Measurements from ENCODE around the gene PYGM.

Gene PYGM

GRCh38 chr11:64735725-64736259 lies 24.0 kb downstream of the PYGM start:
- no peak for DNase-seq (ENCODE audit: low read depth)

GRCh38 chr11:64734811-64735724 lies 24.7 kb downstream of the PYGM start:
- no peak for DNase-seq (ENCODE audit: low read depth)

DNA sequence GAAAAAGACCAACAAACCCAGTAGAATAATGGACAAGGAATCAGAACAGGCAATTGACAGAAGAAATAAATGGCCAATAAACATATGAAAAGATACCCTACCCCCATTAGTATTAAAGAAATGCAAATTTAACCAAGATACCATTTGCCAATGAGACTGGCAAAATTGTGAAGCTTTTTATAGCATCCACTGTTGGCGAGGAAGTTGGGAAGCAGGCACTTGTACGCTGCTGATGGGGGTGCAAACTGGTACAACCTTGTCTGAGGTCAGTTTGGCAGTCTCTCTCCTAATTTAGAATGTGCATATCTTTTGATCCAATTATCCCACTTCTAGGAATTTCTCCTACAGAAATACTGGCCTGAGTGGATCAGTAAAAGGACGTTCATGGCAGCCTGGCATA lies 28.2 kb downstream of the PYGM start:
- DNase-seq (ENCODE audit: low read depth): no peak

GRCh38 chr11:64729851-64730382 lies 29.9 kb downstream of the PYGM start:
- DNase-seq (ENCODE audit: low read depth): no peak

- DNase-seq (ENCODE audit: low read depth): no peak
Measured at GRCh38 chr11:64728757-64729365, 30.9 kb downstream of the PYGM start.

DNA sequence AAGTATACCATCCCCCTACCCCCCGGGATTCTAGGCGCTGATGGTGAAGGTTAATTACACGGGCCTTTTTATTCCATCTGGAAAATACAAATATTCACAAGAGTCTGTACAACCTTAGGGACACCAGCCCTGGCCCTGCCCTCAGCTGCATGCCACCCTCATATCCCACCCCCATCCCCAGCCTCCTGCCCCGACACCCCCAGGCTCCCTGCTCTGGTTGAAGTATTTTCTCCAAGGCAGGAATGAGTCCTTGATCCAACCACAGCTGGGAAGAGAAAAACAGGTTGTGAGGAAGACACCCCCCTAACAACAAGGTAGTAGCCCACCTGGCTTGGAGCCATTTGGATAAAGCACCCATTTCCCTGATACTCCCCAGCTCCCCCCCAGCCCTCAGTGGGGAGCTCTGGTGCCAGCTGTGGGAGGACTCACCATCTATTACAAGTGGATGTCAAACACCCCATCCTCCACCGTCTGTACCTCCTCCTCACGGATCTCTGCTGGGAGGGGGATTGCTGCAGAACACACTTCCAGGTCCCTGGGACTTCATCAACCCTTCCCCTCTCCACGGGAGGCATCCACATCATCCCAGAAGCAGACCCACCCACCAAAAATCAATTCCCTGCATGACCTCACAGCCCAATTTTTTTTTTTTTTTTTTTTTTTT lies 32.8 kb downstream of the PYGM start:
- no peak for DNase-seq (ENCODE audit: low read depth)

- DNase-seq (ENCODE audit: low read depth): no peak
Measured at GRCh38 chr11:64726211-64726641, 33.5 kb downstream of the PYGM start.

- no peak for DNase-seq (ENCODE audit: low read depth)
Measured at GRCh38 chr11:64724863-64725532, 34.8 kb downstream of the PYGM start.

GRCh38 chr11:64723907-64724862 lies 35.6 kb downstream of the PYGM start:
- DNase-seq (ENCODE audit: low read depth): no peak

DNA sequence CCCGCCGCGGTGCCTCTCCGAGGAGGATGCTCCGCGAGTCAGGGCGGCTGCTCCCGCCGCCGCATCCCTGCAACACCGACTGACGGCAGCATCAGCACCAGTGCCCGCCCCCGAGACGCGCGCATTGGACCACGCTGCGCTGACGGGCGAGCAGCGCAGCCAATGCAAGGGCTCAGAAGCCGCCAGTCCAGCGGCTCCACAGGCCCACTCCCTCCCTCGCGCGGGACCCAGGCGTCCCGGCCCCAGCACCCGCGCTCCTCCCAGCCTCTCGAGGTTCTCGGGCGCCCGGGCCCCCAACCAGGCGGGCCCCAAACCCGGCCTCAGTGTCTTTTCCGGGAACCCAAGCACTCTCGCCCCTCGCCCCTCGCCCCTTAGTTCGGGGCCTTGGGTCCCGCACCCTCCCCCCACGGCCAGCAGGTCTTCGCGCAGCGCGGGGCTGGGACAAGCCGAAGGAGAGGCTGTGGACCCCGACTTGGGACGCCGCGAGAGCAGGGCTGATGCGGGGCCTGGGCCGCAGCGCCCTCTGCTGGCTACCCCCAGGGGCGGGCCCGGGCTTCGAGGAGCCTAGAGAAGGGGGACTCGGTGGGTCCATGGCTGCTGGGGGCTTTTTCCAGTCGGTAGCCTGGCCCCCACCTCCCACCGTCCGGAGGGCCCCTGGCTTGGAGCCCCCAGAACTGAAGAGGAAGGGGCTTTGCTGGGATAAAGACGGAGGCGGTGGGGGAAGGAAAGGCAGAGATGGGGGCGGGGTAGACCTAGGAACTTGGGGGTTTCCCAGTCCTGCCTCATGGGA lies 36.5 kb downstream of the PYGM start, which contains the start of gene NRXN2:
NRXN2 (minus strand) TSS at position 81 of the 790 bp plus-strand sequence. CDS start 9,498 bp downstream, outside the sequence.
- DNase-seq (ENCODE audit: low read depth): peak; percentile 80

DNA sequence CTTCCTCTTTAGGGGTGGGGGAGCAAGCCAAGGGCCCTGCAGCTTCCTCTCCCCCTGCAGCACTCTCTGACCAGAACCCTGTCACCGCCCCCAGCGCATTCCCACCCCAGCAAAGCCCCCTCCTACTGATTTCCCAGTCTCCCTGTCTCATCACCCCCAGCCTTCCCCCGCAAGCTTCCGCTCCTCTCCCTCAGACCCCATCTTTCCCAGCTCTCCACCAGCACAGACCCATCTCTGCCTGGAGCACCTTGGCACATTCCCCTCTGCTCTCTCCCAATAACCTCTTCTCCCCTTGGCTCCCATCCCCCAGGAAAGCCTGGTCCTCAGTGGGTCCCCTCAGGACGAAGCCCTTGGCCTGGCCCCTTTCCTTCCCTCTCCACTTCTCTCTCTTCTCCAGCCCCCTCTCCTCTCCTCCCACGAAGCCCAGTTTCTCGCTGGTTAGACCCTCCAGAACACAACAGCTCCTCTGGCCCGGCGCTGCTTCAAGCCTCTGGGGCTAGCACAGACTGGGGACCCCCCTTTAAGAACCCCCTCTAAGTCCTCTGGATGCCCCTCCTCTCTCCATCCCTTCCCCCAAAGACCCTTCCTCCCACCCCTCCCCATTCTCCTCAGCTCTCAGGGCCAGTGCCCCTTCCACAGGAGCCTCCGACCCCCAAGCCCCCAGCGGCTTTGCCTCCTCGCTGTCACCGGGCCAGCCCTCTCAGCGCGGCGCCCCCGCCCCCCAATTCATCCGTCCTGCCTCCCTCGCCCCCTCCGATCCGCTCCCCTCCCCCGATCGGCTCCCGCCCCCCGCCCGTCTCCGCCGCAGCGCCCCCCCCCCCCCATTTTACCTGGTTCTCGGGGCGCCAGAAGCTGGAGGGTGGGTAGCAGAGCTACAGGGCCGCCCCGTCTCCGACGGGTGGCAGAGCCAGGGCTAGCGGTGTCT lies 37.4 kb downstream of the PYGM start:
- no peak for DNase-seq (ENCODE audit: low read depth)

DNA sequence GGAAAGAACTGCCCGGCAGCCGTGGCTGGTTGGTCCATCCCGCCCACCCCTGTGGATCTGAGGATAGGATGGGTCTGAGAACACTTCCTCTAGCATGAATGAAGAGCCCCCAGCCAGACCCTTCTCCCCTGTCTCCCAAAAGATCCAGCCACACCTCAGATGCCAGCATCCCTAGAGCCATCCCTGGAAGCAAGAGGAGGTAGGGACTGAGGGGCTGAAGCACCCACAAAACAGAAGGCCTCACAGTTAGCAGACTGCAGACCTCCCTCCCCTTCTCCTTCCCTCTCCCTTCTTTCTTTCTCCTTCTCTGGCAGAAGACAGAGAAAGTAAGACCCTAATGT lies 38.4 kb downstream of the PYGM start:
- DNase-seq (ENCODE audit: low read depth): no peak

DNA sequence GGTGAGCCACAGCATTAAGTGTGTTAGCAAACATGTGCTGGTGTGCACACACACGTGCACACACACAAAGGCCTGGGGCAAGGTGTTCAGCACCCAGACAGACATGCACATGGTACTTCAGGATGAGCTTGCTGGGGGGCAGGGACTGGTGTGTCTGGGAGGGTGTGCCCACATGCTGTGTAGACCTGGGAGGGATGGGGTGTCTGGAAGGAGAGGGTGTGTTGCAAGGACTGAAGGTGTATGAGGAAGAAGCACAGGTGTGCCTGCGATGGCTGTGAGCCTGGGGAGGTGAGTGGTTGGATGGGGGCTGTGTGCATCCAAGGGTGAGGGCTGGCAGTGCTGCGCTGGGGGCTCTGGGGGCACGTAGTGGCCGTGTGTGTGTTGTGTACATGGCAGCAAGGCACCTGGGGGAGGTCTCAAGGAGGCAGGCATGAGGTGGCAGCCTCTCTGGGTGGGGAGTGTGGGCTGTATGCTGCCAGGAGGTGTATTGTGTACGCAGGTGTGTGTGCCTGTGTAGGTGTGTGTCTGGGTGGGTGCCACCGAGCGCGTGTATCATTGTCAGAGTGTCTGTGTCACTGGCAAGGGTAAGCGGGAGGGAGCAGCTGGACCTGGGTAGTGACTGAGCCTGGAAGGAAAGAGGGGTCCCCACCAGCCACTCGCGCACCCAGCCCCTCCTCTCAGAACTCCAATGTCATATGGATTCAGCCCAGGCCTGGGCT lies 39.0 kb downstream of the PYGM start:
- DNase-seq (ENCODE audit: low read depth): no peak

DNA sequence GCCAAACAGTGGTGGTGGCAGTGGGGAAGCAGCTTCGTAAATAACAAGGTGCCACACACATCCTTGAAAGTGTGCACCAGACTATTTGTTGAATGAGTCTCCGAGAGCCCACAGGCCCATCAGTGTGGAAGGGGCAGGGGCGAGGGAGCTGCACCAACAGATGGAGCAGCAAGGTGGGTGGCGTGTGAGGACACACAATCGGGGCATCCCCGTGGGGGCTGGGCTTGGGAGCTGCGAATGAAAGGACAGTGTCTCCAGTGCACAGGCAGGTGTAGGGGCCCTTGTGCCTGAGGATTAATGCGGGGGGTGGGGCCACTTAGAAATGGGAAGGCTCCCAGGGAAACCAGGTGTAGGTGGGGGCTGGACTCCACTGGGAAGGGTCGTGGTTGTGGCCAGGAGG lies 39.6 kb downstream of the PYGM start:
- no peak for DNase-seq (ENCODE audit: low read depth)

DNA sequence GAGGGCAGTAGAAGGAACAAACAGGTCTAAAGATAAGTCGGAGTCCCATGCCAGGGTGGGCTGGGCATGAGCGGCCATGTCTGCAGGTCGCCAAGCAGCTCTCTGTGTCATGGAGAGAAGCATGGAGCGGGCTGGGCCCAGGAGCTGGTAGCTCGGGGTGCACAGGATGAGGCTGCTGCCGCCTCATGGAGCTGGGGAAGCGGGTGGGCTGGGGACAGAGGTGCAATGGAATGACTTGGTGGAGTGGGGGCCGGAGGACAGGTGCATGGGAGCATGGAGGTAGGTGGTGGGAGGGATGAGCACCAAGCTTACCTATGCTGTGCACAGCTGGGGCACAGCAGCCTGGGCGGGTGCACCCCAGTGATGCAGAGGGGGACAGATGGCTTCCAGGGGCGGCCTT lies 40.4 kb downstream of the PYGM start:
- no peak for DNase-seq (ENCODE audit: low read depth)

GRCh38 chr11:64718780-64719124 lies 41.0 kb downstream of the PYGM start:
- no peak for DNase-seq (ENCODE audit: low read depth)

GRCh38 chr11:64718084-64718779 lies 41.5 kb downstream of the PYGM start:
- no peak for DNase-seq (ENCODE audit: low read depth)

DNA sequence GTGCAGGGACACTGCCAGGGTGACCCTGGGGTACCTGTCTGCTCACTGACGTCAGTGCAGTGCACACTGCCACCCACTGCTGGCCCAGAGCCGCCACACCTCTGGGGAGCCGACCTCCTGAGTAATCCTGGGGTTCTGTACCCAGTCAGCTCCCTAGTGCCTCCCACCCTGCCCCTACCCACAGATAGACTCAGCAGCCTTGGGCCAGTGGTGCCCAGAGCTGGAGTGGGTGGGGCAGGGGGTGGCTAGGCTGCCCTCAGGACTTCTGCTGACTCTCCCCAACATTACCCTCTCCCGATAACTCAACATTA lies 42.6 kb downstream of the PYGM start:
- DNase-seq (ENCODE audit: low read depth): no peak
